CD4-positive, alpha-beta T cell treated with Interleukin-10 for 1 hour (primary cell): Measurements from ENCODE around the gene EPHB6.

Source experiments
- DNase-seq: peaks from one replicate; pipeline ENCODE4 v3.0.0-alpha.2; 2020

The EPHB6 gene, protein sequence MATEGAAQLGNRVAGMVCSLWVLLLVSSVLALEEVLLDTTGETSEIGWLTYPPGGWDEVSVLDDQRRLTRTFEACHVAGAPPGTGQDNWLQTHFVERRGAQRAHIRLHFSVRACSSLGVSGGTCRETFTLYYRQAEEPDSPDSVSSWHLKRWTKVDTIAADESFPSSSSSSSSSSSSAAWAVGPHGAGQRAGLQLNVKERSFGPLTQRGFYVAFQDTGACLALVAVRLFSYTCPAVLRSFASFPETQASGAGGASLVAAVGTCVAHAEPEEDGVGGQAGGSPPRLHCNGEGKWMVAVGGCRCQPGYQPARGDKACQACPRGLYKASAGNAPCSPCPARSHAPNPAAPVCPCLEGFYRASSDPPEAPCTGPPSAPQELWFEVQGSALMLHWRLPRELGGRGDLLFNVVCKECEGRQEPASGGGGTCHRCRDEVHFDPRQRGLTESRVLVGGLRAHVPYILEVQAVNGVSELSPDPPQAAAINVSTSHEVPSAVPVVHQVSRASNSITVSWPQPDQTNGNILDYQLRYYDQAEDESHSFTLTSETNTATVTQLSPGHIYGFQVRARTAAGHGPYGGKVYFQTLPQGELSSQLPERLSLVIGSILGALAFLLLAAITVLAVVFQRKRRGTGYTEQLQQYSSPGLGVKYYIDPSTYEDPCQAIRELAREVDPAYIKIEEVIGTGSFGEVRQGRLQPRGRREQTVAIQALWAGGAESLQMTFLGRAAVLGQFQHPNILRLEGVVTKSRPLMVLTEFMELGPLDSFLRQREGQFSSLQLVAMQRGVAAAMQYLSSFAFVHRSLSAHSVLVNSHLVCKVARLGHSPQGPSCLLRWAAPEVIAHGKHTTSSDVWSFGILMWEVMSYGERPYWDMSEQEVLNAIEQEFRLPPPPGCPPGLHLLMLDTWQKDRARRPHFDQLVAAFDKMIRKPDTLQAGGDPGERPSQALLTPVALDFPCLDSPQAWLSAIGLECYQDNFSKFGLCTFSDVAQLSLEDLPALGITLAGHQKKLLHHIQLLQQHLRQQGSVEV

DNA sequence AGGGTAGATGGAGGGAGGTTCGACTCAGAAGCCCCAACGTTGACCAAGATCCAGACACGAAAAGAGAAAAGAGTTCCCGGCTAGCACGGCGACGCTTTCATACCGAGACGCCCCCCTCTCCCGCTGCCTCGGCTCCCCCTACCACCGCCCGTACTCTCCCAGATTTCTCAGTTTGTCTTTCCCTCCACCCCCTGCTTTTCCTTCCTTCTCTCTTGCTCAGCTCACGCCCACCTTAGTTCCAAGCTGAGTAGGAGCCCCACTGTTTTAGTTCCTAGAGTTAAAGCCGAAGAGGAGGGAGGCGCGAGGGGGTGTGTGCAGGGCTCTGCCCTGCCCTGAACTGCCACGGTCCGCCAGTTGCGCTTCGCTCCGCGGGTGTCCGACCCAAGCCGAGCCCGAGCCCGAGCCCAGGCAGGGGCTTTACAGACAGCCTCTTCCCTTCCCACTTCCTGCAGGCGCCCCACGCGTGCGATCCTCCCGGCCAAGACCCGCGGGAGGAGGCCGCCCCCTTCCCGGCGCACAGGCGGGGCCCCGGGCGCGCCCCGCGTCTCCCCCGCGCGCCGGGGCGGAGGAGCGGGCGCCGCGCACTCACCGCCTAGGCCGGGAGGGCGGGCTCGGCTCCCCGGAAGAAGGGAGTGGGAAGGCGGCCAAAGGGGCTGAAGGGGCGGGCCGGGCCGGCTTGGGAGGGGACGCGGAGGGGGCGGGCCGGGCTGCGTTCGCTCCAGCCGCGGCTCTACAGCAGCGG lies at the start of gene EPHB6:
Gene EPHB6 (plus strand): TSS at position 705 of the 742 bp plus-strand sequence. CDS start 8,152 bp downstream, outside the sequence.
- peak; percentile 67 for DNase-seq

DNA sequence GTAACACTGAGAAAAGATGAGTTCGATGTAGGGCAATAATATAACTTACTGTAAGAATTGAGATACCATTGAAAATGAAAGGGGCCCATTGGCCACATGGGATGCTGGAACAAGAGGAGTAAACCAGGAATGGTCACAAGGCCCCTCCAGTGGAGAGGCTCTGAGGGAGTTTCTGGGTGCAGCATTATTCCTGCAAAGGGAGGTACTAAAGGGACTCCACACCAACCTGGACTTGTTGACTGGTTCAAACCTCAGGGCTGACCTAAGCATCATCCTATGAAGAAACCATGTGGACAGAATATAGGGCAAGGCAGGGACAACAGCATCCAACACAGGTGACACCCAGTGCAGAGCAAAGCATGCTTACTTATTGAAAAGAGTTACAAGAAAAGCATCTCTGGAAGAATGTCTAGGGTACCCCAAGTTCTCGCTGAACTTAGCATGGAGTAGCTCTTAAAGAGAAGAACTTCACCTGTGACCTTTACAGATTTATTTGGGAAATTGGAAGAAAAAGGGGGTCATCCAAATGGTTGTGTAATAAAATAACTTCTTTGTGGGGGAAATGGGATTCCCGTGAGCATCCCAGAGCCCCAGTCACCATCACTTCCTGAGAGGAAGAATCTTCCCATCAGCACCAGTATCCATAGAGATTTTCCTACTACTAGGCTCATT lies 49.4 kb upstream of the EPHB6 start:
- peak; percentile 28 for DNase-seq

DNA sequence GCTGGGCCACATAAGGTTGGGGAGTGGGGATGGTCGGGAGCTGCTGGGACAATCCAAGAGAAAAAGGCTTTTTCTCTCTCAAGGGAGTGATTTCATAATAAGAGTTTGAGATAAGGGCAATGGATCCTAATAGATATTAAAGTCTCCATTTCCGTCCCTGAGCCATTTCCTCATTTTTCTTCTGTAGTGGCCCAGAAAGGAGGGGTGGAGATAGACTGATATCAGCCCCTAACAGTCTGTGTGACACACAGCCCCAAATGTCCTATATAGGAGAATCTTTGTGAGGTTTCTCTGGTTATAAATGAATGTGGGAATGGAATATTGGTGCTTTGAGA lies 48.9 kb upstream of the EPHB6 start:
- DNase-seq: peak; percentile 28

DNA sequence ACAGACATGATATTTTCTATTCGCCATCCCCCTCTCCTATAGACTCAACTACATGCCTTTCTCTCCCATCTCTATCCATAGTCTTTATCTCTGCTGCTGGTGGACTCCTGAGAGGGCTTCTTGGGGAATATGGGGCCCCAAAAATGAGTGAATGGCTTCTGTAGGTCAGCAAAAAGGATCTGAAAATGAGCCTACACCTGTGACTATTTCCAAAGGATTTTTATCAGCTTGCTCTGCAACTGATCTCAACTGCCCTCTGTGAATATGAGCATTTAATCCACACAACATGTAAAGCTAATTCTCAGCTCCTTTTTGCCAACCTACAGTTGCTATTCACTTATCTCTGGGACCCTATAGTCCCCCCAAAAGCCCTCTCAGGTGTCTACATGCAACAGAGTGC lies 47.9 kb upstream of the EPHB6 start:
- no peak for DNase-seq

DNA sequence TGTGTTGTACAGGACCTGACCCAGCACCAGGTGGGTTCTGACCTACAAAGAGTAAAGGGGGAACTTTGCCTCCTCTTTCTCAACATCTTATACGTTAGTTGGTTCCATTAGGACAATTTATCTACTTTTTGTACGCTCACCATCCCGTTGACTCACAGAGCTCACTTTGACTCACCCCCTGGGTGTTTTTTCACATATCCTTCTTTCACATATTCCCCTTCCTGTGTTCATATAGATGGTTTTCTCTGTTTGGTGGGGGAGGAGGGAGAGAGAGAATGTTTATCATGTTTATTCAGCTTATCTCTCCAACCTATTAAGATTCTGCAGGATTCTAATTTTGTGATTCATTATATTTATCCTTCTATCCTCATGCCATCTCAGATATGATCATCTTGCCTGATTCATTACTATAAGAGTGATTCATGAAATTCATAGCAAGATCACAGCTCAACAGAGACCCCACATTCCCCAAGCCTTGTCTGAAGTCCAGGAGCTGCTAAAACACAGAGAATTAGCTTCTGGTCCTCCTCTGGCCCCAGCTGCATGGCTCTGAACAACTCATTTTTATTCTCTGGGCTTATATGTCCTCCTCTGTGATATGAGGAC lies 46.9 kb upstream of the EPHB6 start:
- peak; percentile 80 for DNase-seq

DNA sequence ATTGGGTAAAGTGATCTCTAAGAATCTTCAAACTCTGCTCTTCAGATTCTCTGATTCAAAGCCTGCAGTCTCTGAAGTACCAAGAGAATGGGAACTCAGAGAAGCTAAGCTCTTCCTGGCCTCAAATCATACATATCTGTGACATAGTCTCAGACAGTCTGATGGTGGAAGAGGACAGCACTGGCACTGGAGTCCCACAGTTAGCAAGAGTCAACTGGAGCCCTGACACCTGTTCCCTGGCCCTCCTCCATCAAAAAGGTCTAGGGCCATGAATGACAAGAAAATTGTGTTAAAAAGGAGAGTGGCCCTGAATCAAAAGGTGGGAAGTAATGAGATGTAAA lies 46.4 kb upstream of the EPHB6 start:
- DNase-seq: no peak

DNA sequence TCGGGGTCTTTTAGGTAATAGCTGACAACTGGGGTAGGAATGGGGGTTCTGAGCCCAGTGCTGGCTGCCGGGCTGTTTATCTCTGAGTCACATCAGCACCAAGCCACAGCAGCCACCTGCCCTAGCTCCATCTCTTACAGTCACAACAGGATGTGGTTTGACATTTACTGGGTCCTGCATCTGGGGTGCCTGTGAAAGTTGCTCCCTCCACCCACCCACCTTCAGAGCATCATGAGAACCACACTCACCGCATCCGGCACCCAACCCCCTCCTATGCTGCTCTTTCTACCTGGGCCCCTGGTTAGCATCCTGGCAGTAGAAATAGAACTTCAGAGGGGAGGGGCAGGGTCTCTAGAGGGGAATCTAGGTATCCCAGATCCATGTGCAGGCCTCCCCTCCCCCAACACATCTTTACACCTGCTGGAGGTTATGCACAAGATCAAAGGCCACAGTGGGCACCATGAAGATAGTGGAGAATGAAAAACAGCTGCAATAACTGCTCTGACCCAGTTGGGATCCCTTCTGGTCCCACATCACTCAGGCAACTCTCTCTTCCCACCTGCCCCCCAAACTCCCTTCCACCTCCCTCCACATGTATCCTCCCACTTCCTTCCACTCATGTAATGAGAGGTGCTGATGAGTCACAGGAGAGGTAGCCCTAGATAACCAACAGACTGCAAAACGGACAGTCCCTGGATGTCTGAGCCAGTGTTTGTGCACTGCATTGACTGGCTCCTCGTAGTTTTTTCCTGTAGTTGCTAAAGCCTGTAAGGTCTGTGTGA lies 45.9 kb upstream of the EPHB6 start:
- DNase-seq: peak; percentile 98

DNA sequence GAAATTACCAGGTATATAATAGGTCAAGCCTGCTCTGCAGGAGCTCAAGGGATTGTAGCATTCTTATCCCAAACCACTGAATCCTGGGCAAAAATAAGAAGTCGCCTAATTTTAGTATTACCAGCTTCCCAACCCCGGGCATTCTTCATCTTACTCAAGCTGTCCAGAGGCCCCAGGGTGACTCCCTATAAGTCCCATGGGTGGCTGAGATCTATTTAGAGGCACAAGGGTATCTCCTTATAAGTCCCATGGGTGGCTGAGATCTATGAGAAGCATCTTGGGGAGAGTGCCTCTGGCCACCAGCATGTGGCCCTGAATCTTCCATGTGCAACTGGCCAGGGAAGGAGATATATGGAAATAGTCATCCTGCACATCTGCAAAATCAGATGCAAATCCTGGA lies 45.2 kb upstream of the EPHB6 start:
- DNase-seq: no peak

DNA sequence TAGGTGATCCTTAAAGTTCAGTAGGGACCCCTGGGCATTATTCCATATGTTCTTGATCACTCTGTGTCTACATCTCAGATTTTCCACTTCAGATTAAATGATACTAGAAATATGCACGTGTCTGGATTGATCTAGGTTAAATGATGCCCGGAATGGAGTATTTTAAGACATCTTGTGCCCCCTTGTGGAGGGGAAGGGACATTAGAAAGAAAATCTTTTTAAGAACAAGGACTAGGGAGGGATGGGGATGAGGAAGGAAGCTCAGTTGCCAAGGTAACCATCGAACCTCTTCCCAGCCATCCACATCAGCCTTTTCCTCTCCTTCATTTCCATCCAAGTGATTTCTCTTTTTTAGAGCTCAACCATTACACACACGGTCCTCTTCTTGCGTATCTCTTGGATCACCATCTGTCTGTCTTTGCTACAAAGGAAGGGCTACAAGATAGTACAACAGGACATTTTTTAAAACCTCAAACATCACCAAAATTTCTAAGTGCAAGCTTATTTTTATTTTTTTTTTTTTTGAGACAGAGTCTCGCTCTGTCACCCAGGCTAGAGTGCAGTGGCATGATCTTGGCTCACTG lies 43.6 kb upstream of the EPHB6 start:
- peak; percentile 86 for DNase-seq

DNA sequence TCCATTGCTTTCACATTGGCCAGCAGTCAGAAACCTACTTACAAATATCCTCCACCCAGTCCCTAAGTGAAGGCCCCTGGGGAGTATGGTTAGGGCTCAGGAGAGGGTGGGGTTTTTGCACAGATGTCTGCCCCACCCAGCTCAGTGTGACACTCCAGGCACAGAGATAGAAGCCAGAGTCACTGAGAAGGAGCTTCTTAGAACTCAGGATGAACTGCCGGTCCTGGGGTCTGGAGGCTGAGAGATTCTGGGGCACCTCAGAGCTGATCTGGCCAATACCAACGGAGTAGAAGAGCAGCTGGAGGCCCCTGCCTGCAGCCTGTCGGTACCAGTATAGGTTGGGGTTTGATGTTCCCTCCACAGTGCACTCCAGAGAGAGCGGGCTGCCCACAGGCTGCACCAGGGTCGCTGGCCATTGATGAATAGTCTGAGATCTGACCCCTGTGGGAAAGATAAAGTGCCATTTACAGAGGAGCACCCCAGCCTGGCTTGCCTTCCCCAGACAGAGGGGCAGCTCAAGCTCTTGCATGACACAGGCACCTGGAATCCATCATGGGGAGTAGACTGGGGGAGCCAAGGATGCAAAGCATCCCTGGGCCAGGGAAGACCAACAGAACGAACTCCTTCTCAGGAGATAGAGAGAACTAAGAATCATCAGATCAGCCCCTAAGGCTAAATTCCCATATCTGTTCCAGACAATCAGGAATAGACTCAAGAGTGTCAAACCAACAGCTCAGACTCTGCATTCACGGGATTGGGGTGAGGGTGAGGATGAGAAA lies 42.2 kb upstream of the EPHB6 start:
- peak; percentile 23 for DNase-seq

DNA sequence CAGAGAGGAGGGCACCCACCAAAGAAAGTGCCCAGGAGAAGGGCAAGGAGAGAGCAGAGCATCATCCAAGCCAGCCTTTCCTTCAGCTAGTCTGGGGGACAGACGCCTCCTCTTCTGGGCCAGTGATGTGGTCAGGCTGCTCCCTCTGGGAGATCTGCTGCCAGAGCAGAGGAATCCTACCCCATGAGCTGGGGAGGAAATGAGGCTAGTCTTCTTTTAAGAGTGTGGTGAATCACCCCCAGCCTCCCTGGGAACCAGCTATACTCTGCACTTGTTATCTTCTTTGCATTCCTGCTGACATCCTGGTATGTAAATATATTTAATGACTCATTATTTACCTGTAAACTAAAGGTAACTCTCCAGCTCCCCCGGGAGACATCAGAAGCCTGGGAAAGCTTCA lies 41.6 kb upstream of the EPHB6 start:
- DNase-seq: peak; percentile 30

DNA sequence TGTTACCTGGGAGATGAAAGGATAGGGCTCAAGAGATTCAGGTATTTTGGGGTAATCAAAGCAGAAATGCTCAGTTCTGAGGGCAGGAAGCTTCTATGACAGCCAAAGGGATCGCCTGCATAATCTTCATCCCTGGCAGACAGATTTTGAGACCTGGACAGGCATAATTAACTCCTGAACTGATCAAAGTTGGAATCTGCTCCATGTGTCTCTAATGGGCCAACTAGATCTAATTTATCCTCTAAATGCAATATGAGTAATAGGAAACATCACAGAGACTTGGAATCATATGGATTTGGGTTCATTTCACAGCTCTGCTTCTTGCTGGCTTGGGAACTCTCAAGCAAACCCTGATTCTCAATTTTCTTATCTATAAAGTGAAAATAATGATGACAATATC lies 41.2 kb upstream of the EPHB6 start:
- DNase-seq: no peak

DNA sequence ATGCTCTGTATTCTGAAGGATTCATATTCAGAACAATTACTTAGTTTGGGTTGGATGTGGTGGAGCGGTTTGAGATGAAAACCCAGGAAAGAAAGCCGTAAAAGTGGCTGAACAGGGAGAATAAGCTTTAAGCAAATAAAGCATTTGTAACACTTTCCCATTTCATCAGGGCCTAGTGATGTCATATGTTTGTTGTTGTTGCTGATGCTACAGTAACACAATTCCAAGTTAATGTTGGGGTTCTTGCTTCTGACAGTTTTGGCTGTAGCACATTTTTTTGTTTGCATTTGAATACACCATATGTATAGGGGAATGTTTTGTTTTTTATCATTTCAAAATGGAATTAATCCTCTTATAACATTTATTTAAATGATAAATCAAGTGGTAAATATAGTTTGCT lies 40.4 kb upstream of the EPHB6 start:
- no peak for DNase-seq

DNA sequence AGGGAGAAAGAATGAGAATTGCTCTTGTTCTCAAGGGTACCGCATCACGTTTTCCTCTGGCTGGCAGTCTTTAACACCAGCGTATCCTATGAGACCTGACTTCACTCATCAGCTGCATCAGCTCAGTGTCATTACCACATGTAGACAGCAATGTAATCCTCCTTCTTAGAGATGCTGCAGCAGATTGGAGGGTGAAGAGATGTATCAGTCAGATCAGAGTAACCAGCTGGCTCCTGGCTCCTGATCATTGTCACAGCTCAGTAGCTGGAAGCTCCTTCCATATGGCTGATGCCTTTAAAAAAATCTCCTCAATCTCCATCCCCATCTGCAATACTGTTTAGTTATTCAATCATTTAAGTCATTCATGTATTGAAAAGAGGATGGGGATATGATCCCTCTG lies 39.7 kb upstream of the EPHB6 start:
- no peak for DNase-seq

DNA sequence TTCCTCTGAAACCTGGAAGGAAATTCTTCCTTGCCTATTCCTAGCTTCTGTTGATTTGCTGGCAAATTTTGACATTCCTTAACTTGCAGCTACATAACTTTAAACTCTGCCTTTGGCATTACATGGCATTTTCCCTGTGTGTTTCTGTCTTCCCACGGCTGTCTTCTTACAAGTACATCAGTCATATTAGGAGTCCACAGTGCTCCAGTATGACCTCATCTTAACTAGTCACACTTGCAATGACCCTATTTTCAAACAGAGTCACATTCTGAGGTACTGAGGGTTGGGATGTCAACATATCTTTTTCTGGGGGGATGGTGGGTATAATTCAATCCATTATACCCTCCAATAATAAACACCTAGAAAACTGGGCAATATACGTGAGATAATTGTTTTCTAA lies 37.4 kb upstream of the EPHB6 start:
- DNase-seq: no peak

DNA sequence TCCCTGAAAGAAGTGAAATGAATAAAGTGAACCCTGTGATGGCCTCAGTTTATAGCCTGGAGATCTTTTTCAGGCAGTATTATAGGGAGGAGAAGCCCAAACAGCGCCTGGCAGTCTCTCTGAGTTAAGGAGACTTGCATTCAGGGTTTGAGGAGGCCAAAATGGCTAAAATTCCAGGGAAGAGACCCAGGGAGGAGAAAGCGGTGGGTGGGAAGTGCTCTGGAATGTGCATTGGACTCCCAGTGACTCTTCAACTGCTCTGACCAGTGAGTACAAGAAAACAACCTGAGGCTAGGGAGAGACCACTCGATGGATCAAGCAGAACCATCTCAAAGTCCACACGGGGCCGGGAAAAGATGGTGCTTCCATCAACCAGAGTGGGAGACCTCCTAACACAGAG lies 35.3 kb upstream of the EPHB6 start:
- DNase-seq: no peak

DNA sequence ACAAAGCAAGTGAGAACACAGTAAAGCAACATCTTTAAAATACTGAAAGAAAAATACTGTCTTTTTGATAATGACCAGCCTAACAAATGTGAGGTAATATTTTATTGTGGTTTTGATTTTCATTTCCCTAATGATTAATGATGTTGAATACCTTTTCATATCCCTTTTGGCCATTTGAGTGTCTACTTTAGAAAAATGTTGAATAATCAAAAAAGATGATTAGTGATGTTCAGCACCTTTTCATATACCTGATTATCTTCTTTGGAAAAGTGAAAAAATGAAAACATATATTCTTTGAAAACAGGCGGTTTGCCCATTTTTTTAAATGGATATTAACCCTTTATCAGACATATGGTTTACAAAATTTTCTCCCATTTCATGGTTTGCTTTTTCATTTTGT lies 32.2 kb upstream of the EPHB6 start:
- DNase-seq: no peak

DNA sequence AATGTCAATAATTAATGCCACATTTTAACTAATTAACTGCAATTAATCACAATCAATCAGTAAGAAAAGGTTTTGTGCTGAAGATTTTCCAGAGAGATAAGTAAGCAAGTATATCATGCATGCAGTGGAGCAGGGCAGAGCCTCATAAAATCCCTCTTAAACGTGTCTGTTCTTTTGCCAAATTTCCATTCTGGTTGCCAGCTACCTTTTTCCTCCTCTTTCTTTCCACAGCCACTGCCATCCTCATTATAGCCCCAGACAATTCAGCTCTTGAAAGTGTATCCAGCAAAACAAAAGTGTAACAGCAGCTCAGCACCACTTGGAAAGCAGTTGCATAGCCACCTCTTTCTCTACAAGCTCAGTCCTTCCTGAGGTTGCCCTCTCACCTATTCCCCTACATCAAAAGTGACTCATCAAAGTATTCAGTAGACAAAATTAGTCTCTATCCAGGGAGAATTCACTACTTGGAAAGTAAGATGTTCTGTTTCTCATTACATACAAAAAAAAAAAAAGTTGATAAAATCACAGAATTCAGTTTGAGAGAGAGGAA lies 26.9 kb upstream of the EPHB6 start:
- no peak for DNase-seq

DNA sequence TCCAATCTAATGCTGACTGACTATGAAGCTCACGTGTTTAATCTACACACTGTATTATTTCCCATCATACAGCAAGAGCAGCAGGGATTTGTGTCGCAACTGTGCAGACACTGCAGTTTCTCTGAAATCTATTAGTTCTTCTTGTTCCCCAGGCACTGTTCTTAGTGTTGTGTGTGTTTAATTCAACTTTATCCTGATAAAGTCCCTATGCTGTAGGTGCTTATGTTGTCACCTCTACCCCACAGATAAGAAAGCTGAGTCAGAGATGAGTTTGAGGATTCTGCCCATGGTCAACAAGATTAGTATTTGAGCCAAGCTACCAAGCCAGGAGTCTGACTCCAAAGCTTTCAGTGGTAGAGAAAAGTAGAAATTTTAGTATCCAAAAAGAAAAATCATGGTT lies 22.5 kb upstream of the EPHB6 start:
- no peak for DNase-seq
